Measurements from ENCODE around the gene GATD1. TPM values are rescaled to one million over a fixed set of nuclear protein-coding genes. Genes with fewer than 3 reads are reported as not detected.
A peak's percentile ranks its signal among the peaks of the same experiment; 100 is the strongest.

Gene GATD1
- total and polyA plus RNA-seq, 2 experiments from 2014 or later, result 39.3 to 51.0 TPM

DNA sequence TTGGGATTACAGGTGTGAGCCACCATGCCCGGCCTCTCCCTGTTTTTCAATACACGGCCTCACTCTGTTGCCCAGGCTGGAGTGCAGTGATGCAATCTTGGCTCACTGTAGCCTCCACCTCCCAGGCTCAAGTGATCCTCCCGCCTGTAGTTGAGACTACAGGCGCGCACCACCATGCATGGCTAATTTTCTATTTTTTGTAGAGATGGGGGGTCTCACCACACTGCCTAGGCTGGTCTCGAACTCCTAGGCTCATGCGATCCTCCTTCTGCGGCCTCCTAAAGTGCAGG, 11.5 kb downstream of the GATD1 start (continued):
- TF ChIP-seq ZNF462 (CRISPR knock-in tag; IDR thresholded peaks at IDR 0.05) (no peak), ZNF114 (CRISPR knock-in tag; IDR thresholded peaks at IDR 0.05) (no peak), ZNF331 (CRISPR knock-in tag; IDR thresholded peaks at IDR 0.05; ENCODE audit: low read depth) (no peak), STAT1 (IDR thresholded peaks at IDR 0.05; ENCODE audit: unreplicated experiment) (no peak)
- TF ChIP-seq, protein P1, sequence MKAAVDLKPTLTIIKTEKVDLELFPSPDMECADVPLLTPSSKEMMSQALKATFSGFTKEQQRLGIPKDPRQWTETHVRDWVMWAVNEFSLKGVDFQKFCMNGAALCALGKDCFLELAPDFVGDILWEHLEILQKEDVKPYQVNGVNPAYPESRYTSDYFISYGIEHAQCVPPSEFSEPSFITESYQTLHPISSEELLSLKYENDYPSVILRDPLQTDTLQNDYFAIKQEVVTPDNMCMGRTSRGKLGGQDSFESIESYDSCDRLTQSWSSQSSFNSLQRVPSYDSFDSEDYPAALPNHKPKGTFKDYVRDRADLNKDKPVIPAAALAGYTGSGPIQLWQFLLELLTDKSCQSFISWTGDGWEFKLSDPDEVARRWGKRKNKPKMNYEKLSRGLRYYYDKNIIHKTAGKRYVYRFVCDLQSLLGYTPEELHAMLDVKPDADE (IDR thresholded peaks at IDR 0.05), result no peak

GRCh38 chr11:765025-765801, 12.1 kb downstream of the GATD1 start:
- Histone ChIP-seq H3K36me3 (ENCODE audit: insufficient read depth) (peaks cover 35% of the 10 kb centered on the region), H2AFZ (no peak overlapping the region), H3K9me2 (ENCODE audit: insufficient read depth) (no peaks in the 10 kb centered on the region), H3K27ac (ENCODE audit: low read depth) (peak overlapping the region; percentile 72; the same call in 1 of the 2 replicates), H4K20me1 (replicated peaks; ENCODE audit: insufficient read depth) (peaks cover 6% of the 10 kb centered on the region; the same call in 1 of the 2 replicates), H3K4me2 (no peak overlapping the region), H3K27me3 (ENCODE audit: insufficient read depth) (no peaks in the 10 kb centered on the region), H3K4me1 (ENCODE audit: insufficient read depth) (peaks cover 8% of the 10 kb centered on the region), H3K4me3 (no peak overlapping the region), H3F3A (replicated peaks; ENCODE audit: low read depth) (peaks cover 57% of the 10 kb centered on the region), H3K79me2 (replicated peaks; ENCODE audit: insufficient read depth) (no peaks in the 10 kb centered on the region)
- no peaks in the 10 kb centered on the region for H3K9me3 Mint-ChIP-seq
- H3K27ac Mint-ChIP-seq, result peak overlapping the region; percentile 74
- H3K27me3 Mint-ChIP-seq (ENCODE audit: insufficient read depth, low read depth, poor library complexity), result peaks cover 32% of the 10 kb centered on the region
- no peak overlapping the region for H3K4me3 Mint-ChIP-seq
- peaks cover 10% of the 10 kb centered on the region for H3K4me1 Mint-ChIP-seq
- peaks cover 82% of the 10 kb centered on the region for H3K36me3 Mint-ChIP-seq (ENCODE audit: low read depth)
- DNase-seq (ENCODE audit: low spot score), result peak; percentile 88
- peak; percentile 64 for ATAC-seq
- 0 out of 2 replicates have a peak, but pooled peaks have one; percentile 17 for TF ChIP-seq CREB1 (CRISPR knock-in tag; IDR thresholded peaks at IDR 0.05; ENCODE audit: low read depth)
- TF ChIP-seq, protein P2, sequence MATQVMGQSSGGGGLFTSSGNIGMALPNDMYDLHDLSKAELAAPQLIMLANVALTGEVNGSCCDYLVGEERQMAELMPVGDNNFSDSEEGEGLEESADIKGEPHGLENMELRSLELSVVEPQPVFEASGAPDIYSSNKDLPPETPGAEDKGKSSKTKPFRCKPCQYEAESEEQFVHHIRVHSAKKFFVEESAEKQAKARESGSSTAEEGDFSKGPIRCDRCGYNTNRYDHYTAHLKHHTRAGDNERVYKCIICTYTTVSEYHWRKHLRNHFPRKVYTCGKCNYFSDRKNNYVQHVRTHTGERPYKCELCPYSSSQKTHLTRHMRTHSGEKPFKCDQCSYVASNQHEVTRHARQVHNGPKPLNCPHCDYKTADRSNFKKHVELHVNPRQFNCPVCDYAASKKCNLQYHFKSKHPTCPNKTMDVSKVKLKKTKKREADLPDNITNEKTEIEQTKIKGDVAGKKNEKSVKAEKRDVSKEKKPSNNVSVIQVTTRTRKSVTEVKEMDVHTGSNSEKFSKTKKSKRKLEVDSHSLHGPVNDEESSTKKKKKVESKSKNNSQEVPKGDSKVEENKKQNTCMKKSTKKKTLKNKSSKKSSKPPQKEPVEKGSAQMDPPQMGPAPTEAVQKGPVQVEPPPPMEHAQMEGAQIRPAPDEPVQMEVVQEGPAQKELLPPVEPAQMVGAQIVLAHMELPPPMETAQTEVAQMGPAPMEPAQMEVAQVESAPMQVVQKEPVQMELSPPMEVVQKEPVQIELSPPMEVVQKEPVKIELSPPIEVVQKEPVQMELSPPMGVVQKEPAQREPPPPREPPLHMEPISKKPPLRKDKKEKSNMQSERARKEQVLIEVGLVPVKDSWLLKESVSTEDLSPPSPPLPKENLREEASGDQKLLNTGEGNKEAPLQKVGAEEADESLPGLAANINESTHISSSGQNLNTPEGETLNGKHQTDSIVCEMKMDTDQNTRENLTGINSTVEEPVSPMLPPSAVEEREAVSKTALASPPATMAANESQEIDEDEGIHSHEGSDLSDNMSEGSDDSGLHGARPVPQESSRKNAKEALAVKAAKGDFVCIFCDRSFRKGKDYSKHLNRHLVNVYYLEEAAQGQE (IDR thresholded peaks at IDR 0.05; ENCODE audit: unreplicated experiment), result no peak
- TF ChIP-seq CTCF (conservative IDR thresholded peaks at IDR 0.05; ENCODE audit: low read depth in 2 of 2), result peak; percentile 66 to 88
- peak; percentile 44 for TF ChIP-seq POLR2AphosphoS5 (IDR thresholded peaks at IDR 0.05; ENCODE audit: low read depth)
- TF ChIP-seq JUNB (IDR thresholded peaks at IDR 0.05; ENCODE audit: unreplicated experiment), result no peak

All from GM23338 (cell line).